Astrocyte of the cerebellum (primary cell): ENCODE results near the gene SP140.
"Not testable (repeated sequence)": the region's sequence is repeated elsewhere in the genome, so short reads cannot be mapped to it uniquely, and the experiment has no call there.

ENCODE experiments used
- DNase-seq: peaks from one replicate; pipeline ENCODE4 v3.0.0-alpha.2; 2011; ENCODE audit warnings: low read depth
- H3K4me3 ChIP-seq: 2 replicates; pipeline ENCODE4 v1.5.1; 2011; ENCODE audit warnings: mild to moderate bottlenecking, low read depth, low read length, moderate library complexity
- CTCF ChIP-seq: IDR thresholded peaks from 2 replicates; pipeline ENCODE4 v1.5.1; 2012; ENCODE audit warnings: low read length, low read depth, moderate library complexity, mild to moderate bottlenecking; ENCODE audit errors: missing control alignments
- in situ Hi-C: cut with HindIII; loops from 2 replicates; pipeline ENCODE4 v1.10.0; 2017; ENCODE audit warnings: low sequenced_read_pairs

SP140 gene

GRCh38 chr2:230328155-230328458 lies 102.6 kb downstream of the SP140 start:
- in situ Hi-C loops = no loop called here
- no peak for DNase-seq
- H3K4me3 ChIP-seq = no peak overlapping the region
- no peak for TF ChIP-seq CTCF

GRCh38 chr2:230329946-230330605 lies 104.5 kb downstream of the SP140 start:
- in situ Hi-C loops = no loop called here
- H3K4me3 ChIP-seq = no peak overlapping the region
- DNase-seq = no peak
- TF ChIP-seq CTCF = no peak

- no peak overlapping the region for H3K4me3 ChIP-seq
- in situ Hi-C loops = no loop called here
- no peak for TF ChIP-seq CTCF
- DNase-seq = no peak
These were observed 105.2 kb downstream of the SP140 start for GRCh38 chr2:230330725-230331124.

GRCh38 chr2:230335461-230335863 lies 109.9 kb downstream of the SP140 start:
- no peak for DNase-seq
- H3K4me3 ChIP-seq = no peak overlapping the region
- TF ChIP-seq CTCF = no peak
- in situ Hi-C loops = no loop called here

- no peak for DNase-seq
- in situ Hi-C loops = no loop called here
- no peak for TF ChIP-seq CTCF
- no peak overlapping the region for H3K4me3 ChIP-seq
These were observed 110.4 kb downstream of the SP140 start for GRCh38 chr2:230335864-230336506.

GRCh38 chr2:230341936-230342528 lies 116.5 kb downstream of the SP140 start:
- in situ Hi-C loops, H3K4me3 ChIP-seq, DNase-seq: not testable (repeated sequence)

GRCh38 chr2:230343041-230343624 lies 117.6 kb downstream of the SP140 start:
- DNase-seq, in situ Hi-C loops, H3K4me3 ChIP-seq: not testable (repeated sequence)
